OCI-LY7 (cell line): ENCODE measurements around the gene SLC6A6.
"Not testable (repeated sequence)": the region's sequence is repeated elsewhere in the genome, so short reads cannot be mapped to it uniquely, and the experiment has no call there.

Experiments
- CTCF ChIP-seq: fragments of 200-600 bp; sonication (generic); conservative IDR thresholded peaks from 2 replicates; pipeline ENCODE4 v1.5.1; 2014; ENCODE audit warnings: mild to moderate bottlenecking, antibody characterized with exemption, low read length, moderate library complexity, mixed read lengths
- EZH2phosphoT487 ChIP-seq: fragments of 200-600 bp; sonication (generic); IDR thresholded peaks from 2 replicates; pipeline ENCODE4 v1.6.1; 2018; ENCODE audit warnings: low read depth, borderline replicate concordance, mild to moderate bottlenecking, mixed run types, antibody characterized with exemption, low read length, moderate library complexity, mixed read lengths

GRCh38 chr3:14409779-14410063 is 7.3 kb downstream of the SLC6A6 start:
- not testable (repeated sequence) for TF ChIP-seq CTCF, EZH2phosphoT487
